Measurements from ENCODE around the gene FOXP1. TPM values are rescaled to one million over a fixed set of nuclear protein-coding genes. Genes with fewer than 3 reads are reported as not detected.

Gene FOXP1
- total and polyA plus RNA-seq, 9 of the 15 experiments (the other 6 are each of a cell fraction or from before 2014, with no cell fraction given): 7.7 to 34.5 (median 13.7) TPM

DNA sequence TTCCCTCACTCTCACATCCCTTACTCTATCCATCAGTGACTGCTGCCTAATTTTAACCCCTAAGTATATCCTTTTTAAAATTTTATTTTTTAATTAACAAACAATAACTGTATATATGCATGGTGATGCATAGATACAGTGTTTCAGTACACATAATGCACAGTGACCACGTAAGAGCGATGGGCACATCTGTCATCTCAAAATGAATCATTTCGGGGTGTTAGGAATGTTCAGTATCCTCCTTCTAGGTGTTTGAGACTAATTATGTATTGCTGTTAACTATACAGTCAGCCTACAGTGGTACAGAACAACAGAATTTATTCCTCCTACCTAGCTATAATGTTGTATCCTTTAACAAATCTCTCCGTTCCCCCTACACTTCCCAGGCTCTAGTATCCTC lies 307.0 kb downstream of the FOXP1 start (continued):
- TF ChIP-seq, protein P1, sequence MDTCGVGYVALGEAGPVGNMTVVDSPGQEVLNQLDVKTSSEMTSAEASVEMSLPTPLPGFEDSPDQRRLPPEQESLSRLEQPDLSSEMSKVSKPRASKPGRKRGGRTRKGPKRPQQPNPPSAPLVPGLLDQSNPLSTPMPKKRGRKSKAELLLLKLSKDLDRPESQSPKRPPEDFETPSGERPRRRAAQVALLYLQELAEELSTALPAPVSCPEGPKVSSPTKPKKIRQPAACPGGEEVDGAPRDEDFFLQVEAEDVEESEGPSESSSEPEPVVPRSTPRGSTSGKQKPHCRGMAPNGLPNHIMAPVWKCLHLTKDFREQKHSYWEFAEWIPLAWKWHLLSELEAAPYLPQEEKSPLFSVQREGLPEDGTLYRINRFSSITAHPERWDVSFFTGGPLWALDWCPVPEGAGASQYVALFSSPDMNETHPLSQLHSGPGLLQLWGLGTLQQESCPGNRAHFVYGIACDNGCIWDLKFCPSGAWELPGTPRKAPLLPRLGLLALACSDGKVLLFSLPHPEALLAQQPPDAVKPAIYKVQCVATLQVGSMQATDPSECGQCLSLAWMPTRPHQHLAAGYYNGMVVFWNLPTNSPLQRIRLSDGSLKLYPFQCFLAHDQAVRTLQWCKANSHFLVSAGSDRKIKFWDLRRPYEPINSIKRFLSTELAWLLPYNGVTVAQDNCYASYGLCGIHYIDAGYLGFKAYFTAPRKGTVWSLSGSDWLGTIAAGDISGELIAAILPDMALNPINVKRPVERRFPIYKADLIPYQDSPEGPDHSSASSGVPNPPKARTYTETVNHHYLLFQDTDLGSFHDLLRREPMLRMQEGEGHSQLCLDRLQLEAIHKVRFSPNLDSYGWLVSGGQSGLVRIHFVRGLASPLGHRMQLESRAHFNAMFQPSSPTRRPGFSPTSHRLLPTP (IDR thresholded peaks at IDR 0.05; ENCODE audit: borderline replicate concordance, extremely low read depth, insufficient read length): no peak
- TF ChIP-seq, protein P2, sequence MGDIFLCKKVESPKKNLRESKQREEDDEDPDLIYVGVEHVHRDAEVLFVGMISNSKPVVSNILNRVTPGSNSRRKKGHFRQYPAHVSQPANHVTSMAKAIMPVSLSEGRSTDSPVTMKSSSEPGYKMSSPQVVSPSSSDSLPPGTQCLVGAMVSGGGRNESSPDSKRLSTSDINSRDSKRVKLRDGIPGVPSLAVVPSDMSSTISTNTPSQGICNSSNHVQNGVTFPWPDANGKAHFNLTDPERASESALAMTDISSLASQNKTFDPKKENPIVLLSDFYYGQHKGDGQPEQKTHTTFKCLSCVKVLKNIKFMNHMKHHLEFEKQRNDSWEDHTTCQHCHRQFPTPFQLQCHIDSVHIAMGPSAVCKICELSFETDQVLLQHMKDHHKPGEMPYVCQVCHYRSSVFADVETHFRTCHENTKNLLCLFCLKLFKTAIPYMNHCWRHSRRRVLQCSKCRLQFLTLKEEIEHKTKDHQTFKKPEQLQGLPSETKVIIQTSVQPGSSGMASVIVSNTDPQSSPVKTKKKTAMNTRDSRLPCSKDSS (IDR thresholded peaks at IDR 0.05; ENCODE audit: low read depth, partially characterized antibody): no peak
- TF ChIP-seq, protein P3, sequence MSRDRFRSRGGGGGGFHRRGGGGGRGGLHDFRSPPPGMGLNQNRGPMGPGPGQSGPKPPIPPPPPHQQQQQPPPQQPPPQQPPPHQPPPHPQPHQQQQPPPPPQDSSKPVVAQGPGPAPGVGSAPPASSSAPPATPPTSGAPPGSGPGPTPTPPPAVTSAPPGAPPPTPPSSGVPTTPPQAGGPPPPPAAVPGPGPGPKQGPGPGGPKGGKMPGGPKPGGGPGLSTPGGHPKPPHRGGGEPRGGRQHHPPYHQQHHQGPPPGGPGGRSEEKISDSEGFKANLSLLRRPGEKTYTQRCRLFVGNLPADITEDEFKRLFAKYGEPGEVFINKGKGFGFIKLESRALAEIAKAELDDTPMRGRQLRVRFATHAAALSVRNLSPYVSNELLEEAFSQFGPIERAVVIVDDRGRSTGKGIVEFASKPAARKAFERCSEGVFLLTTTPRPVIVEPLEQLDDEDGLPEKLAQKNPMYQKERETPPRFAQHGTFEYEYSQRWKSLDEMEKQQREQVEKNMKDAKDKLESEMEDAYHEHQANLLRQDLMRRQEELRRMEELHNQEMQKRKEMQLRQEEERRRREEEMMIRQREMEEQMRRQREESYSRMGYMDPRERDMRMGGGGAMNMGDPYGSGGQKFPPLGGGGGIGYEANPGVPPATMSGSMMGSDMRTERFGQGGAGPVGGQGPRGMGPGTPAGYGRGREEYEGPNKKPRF (IDR thresholded peaks at IDR 0.05; ENCODE audit: low read depth, low read length): no peak
- TF ChIP-seq PTRF (tag; IDR thresholded peaks at IDR 0.05) (no peak), SIRT6 (IDR thresholded peaks at IDR 0.05; ENCODE audit: low read depth, low read length) (no peak), OTX1 (CRISPR knock-in tag; IDR thresholded peaks at IDR 0.05) (no peak), ZNF551 (CRISPR knock-in tag; IDR thresholded peaks at IDR 0.05) (no peak), MCM2 (IDR thresholded peaks at IDR 0.05; ENCODE audit: low read depth) (no peak), PTTG1 (tag; IDR thresholded peaks at IDR 0.05; ENCODE audit: low read depth) (no peak), MTF1 (CRISPR knock-in tag; IDR thresholded peaks at IDR 0.05; ENCODE audit: borderline replicate concordance) (no peak)
- TF ChIP-seq, protein P4, sequence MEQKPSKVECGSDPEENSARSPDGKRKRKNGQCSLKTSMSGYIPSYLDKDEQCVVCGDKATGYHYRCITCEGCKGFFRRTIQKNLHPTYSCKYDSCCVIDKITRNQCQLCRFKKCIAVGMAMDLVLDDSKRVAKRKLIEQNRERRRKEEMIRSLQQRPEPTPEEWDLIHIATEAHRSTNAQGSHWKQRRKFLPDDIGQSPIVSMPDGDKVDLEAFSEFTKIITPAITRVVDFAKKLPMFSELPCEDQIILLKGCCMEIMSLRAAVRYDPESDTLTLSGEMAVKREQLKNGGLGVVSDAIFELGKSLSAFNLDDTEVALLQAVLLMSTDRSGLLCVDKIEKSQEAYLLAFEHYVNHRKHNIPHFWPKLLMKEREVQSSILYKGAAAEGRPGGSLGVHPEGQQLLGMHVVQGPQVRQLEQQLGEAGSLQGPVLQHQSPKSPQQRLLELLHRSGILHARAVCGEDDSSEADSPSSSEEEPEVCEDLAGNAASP (IDR thresholded peaks at IDR 0.05): no peak
- TF ChIP-seq, protein P5, sequence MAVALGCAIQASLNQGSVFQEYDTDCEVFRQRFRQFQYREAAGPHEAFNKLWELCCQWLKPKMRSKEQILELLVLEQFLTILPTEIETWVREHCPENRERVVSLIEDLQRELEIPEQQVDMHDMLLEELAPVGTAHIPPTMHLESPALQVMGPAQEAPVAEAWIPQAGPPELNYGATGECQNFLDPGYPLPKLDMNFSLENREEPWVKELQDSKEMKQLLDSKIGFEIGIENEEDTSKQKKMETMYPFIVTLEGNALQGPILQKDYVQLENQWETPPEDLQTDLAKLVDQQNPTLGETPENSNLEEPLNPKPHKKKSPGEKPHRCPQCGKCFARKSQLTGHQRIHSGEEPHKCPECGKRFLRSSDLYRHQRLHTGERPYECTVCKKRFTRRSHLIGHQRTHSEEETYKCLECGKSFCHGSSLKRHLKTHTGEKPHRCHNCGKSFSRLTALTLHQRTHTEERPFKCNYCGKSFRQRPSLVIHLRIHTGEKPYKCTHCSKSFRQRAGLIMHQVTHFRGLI (CRISPR knock-in tag; IDR thresholded peaks at IDR 0.05): no peak
